ENCODE data around the gene CENPC. TPM values are rescaled to one million over a fixed set of nuclear protein-coding genes. Genes with fewer than 3 reads are reported as not detected.

CENPC gene
- total and polyA plus RNA-seq, 2 experiments from 2014 or later, result 21.6 to 24.5 TPM

- Histone ChIP-seq H3K36me3 (ENCODE audit: insufficient read depth) (no peaks in the 10 kb centered on the region; the same call in 1 of the 2 replicates), H4K20me1 (replicated peaks; ENCODE audit: insufficient read depth) (no peaks in the 10 kb centered on the region), H3K4me1 (ENCODE audit: insufficient read depth) (no peaks in the 10 kb centered on the region), H3K4me3 (no peak overlapping the region), H2AFZ (no peak overlapping the region), H3K27ac (ENCODE audit: low read depth) (no peak overlapping the region), H3F3A (replicated peaks; ENCODE audit: low read depth) (no peaks in the 10 kb centered on the region), H3K9me2 (ENCODE audit: insufficient read depth) (no peaks in the 10 kb centered on the region), H3K27me3 (ENCODE audit: insufficient read depth) (no peaks in the 10 kb centered on the region), H3K79me2 (replicated peaks; ENCODE audit: insufficient read depth) (no peaks in the 10 kb centered on the region), H3K4me2 (no peak overlapping the region)
- DNase-seq (ENCODE audit: low spot score) (no peak), ATAC-seq (no peak)
- TF ChIP-seq ZNF114 (CRISPR knock-in tag; IDR thresholded peaks at IDR 0.05) (no peak), POLR2AphosphoS5 (IDR thresholded peaks at IDR 0.05; ENCODE audit: low read depth) (no peak), ETS1 (IDR thresholded peaks at IDR 0.05) (no peak), CREB1 (CRISPR knock-in tag; IDR thresholded peaks at IDR 0.05; ENCODE audit: low read depth) (no peak), EZH2phosphoT487 (IDR thresholded peaks at IDR 0.05; ENCODE audit: unreplicated experiment) (no peak), CTCF (conservative IDR thresholded peaks at IDR 0.05; ENCODE audit: low read depth in 2 of 2) (no peak), EZH2 (IDR thresholded peaks at IDR 0.05; ENCODE audit: low read depth, unreplicated experiment) (no peak), ZNF331 (CRISPR knock-in tag; IDR thresholded peaks at IDR 0.05; ENCODE audit: low read depth) (no peak), JUNB (IDR thresholded peaks at IDR 0.05; ENCODE audit: unreplicated experiment) (no peak), NANOG (IDR thresholded peaks at IDR 0.05; ENCODE audit: borderline replicate concordance) (no peak), REST (IDR thresholded peaks at IDR 0.05; ENCODE audit: unreplicated experiment) (no peak)
- H3K9me3 Mint-ChIP-seq, result peaks cover 4% of the 10 kb centered on the region; the same call in 2 of the 3 replicates
- no peak overlapping the region for H3K27ac Mint-ChIP-seq
- H3K4me1 Mint-ChIP-seq, result no peaks in the 10 kb centered on the region
- peaks cover 2% of the 10 kb centered on the region; the same call in 1 of the 3 replicates for H3K36me3 Mint-ChIP-seq (ENCODE audit: low read depth)
- peaks cover 3% of the 10 kb centered on the region for H3K27me3 Mint-ChIP-seq (ENCODE audit: insufficient read depth, low read depth, poor library complexity)
- no peak overlapping the region for H3K4me3 Mint-ChIP-seq
These were observed 96.7 kb downstream of the CENPC start for GRCh38 chr4:67448621-67449020.
